Breast epithelium (tissue), 4 donors: ENCODE data around the gene RHOC. TPM values are rescaled to one million over a fixed set of nuclear protein-coding genes. Genes with fewer than 3 reads are reported as not detected.

Experiments used
- DNase-seq, 2 donors: peaks; one replicate each; pipeline ENCODE4 v3.0.0-alpha.2; 2019; ENCODE audit warnings: low spot score in 2 of 2
- H3K27ac ChIP-seq, 2 donors: fragments of 200-600 bp; sonication (generic) in 1 of 2; one replicate each; pipeline ENCODE4 v1.5.1; 2016 to 2019; ENCODE audit warnings: mild to moderate bottlenecking in 1 of 2
- H3K27me3 ChIP-seq, 2 donors: fragments of 200-600 bp; sonication (generic) in 1 of 2; one replicate each; pipeline versions ENCODE4 v1.5.1 to v1.6.0; 2017 to 2019; ENCODE audit warnings: control low read depth in 1 of 2, mild to moderate bottlenecking in 1 of 2
- H3K36me3 ChIP-seq: fragments of 200-600 bp; one replicate; pipeline ENCODE4 v1.5.1; 2019
- H3K4me1 ChIP-seq, 2 donors: fragments of 200-600 bp; sonication (generic); one replicate each; pipeline ENCODE4 v1.5.1; 2016 to 2019; ENCODE audit warnings: control low read depth in 1 of 2
- H3K4me3 ChIP-seq, 3 donors: fragments of 200-600 bp; sonication (generic); 1 replicate in 2 of 3; 2 replicates in 1 of 3; pipeline ENCODE4 v1.5.1; 2016 to 2019; ENCODE audit warnings: mild to moderate bottlenecking in 3 of 3, moderate library complexity in 2 of 3
- H3K9me3 ChIP-seq, 2 donors: fragments of 200-600 bp; sonication (generic) in 1 of 2; one replicate each; pipeline ENCODE4 v1.5.1; 2016 to 2019; ENCODE audit warnings: control low read depth in 1 of 2
- POLR2A ChIP-seq: fragments of 450-650 bp; IDR thresholded peaks from one replicate; pipeline ENCODE4 v1.6.1; 2016; ENCODE audit warnings: antibody characterized with exemption, mild to moderate bottlenecking, moderate library complexity
- POLR2AphosphoS5 ChIP-seq, 3 donors: sonication (generic); formaldehyde crosslinking; IDR thresholded peaks; one replicate each; pipeline ENCODE4 v1.6.1; 2017; ENCODE audit warnings: antibody characterized with exemption in 3 of 3
- intact Hi-C: fragments of 100-400 bp; cut with DNase I; formaldehyde crosslinking; loops from one replicate; pipeline ENCODE4 v1.15.1; 2023; ENCODE audit warnings: low total_unique reads
- total RNA-seq, 3 donors: library from RNA; depleted of rRNA; stranded (reverse); fragments of >200 nt; gene quantifications; one replicate each; pipeline ENCODE4 v1.1.0, GENCODE V29; 2016
- TF ChIP-seq, protein P1 (sequence below), 3 donors: fragments of 450-650 bp; IDR thresholded peaks; one replicate each; pipeline ENCODE4 v1.5.1; 2016 to 2017; ENCODE audit warnings: antibody characterized with exemption in 3 of 3, mild to moderate bottlenecking in 3 of 3, moderate library complexity in 3 of 3

Gene RHOC
- total RNA-seq, 3 donors from 2014 or later = 150 to 302 (median 235) TPM

DNA sequence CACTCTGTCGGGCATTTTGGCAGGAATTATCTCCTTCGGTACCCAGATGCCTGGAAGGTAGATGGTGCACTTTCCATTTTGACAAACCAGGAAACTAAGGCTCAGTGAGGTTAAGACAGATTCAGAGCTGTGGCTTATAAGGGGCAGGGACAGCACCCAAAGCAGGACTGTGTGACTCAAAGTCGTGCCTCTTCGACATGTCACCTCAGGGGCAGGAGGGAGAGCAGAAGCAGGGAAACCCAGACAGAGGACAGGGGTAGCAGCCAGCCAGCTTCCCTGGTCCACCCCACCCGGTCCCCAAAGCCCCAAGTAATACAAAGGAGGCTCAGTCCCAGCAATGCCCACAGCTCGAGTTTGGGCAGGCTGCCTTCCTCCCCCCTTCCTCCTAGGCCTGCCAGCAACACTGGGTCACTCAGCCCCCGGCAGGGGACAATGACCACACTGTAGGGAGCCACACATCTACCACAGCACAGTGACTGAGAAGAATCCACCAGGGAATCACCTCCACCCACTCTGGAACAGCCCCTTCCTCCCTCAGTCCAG, 2.5 kb downstream of the RHOC start:
- no peak for DNase-seq
- peaks cover 19 to 32% of the 10 kb centered on the region in 2 donors for H3K4me1 ChIP-seq

DNA sequence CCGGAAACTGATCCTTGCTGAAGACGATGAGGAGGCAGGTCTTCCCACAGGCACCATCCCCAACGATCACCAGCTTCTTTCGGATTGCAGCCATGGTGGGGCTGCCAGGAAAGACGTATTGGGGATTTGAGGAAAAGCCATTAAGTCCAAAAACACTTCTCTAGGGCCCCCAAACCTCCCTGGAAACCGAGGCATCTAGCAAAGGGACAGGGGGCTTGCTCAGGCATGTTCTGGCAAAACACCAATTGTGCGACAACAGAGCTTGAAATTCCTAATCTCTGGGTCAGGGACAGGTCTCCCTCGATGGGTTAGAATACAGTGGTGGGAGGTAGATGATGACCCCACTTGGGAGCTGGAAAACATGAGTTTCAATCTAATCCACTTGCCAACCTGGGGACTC, 3.2 kb downstream of the RHOC start:
- TF ChIP-seq POLR2AphosphoS5 (IDR thresholded peaks at IDR 0.05) (no peak), POLR2A (no peak)
- TF ChIP-seq, protein P1, sequence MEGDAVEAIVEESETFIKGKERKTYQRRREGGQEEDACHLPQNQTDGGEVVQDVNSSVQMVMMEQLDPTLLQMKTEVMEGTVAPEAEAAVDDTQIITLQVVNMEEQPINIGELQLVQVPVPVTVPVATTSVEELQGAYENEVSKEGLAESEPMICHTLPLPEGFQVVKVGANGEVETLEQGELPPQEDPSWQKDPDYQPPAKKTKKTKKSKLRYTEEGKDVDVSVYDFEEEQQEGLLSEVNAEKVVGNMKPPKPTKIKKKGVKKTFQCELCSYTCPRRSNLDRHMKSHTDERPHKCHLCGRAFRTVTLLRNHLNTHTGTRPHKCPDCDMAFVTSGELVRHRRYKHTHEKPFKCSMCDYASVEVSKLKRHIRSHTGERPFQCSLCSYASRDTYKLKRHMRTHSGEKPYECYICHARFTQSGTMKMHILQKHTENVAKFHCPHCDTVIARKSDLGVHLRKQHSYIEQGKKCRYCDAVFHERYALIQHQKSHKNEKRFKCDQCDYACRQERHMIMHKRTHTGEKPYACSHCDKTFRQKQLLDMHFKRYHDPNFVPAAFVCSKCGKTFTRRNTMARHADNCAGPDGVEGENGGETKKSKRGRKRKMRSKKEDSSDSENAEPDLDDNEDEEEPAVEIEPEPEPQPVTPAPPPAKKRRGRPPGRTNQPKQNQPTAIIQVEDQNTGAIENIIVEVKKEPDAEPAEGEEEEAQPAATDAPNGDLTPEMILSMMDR (IDR thresholded peaks at IDR 0.05) = no peak
- no peaks in the 10 kb centered on the region for H3K36me3 ChIP-seq
- peaks cover 19 to 36% of the 10 kb centered on the region in 2 donors for H3K4me1 ChIP-seq
- intact Hi-C loops = loop anchor here (2.0 kb wide), 1 partner anchor 75 kb away; no protein-coding TSS in a partner anchor
- H3K9me3 ChIP-seq = no peaks in the 10 kb centered on the region
- H3K27ac ChIP-seq = peak overlapping the region; percentile 86 to 99
- no peak for DNase-seq
- no peaks in the 10 kb centered on the region for H3K27me3 ChIP-seq
- H3K4me3 ChIP-seq = peak overlapping the region in 1 of 3 donors; percentile 100

More for the DNA sequence above, 2.5 kb downstream of the RHOC start:
- no peaks in the 10 kb centered on the region for H3K36me3 ChIP-seq
- H3K27me3 ChIP-seq = no peaks in the 10 kb centered on the region
- intact Hi-C loops = no loop called here
- H3K9me3 ChIP-seq = no peaks in the 10 kb centered on the region
- peak overlapping the region; percentile 62 to 100 (median 83) for H3K4me3 ChIP-seq
- no peak for TF ChIP-seq POLR2A
- no peak for TF ChIP-seq POLR2AphosphoS5 (IDR thresholded peaks at IDR 0.05)
- TF ChIP-seq, protein P1 (IDR thresholded peaks at IDR 0.05) = no peak
- H3K27ac ChIP-seq = peak overlapping the region; percentile 86 to 99

DNA sequence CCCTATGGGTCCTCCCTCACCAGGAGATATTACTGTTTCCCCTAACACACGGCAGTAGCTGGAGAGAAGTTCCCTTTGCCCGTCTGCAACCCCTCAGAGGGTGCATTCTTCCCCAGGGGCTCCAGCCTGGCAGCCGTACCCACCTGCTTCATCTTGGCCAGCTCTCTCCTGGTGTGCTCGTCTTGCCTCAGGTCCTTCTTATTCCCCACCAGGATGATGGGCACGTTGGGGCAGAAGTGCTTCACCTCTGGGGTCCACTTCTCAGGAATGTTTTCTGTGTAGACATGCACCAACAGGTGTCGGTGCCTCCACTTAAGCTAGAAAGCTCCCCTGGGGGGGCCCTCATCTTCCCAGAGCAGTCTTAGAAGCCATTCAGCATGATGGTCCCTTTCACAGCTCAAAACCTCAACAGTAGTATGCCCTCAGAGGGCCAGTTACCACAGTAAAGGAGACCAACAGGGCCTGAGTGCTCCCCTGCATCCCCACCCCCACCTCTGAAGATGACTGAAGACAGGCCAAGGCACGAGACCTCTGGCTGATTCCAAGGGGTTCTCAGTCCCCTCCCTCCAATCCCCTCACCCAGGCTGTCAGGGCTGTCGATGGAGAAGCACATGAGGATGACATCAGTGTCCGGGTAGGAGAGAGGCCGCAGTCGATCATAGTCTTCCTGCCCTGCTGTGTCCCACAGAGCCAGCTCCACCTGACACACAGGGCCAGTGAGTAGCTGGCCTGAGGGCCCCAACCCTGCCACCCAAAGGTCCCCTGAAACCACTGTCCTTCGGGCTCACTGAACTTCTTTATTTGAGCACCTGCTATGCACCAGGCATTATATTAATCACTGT, 4.3 kb downstream of the RHOC start:
- intact Hi-C loops = loop anchor here (2.0 kb wide), 1 partner anchor 74 kb away; no protein-coding TSS in a partner anchor
- peak overlapping the region; percentile 86 to 99 for H3K27ac ChIP-seq
- peaks cover 19 to 40% of the 10 kb centered on the region in 2 donors for H3K4me1 ChIP-seq

GRCh38 chr1:112702067-112702395, 4.9 kb downstream of the RHOC start:
- H3K4me3 ChIP-seq = no peak overlapping the region
- no peaks in the 10 kb centered on the region for H3K27me3 ChIP-seq
- no peaks in the 10 kb centered on the region for H3K36me3 ChIP-seq
- no peak for DNase-seq
- peaks cover 19 to 40% of the 10 kb centered on the region in 2 donors for H3K4me1 ChIP-seq
- no peaks in the 10 kb centered on the region for H3K9me3 ChIP-seq
- TF ChIP-seq POLR2A (no peak), POLR2AphosphoS5 (IDR thresholded peaks at IDR 0.05) (no peak)
- TF ChIP-seq, protein P1 (IDR thresholded peaks at IDR 0.05) = no peak
- intact Hi-C loops = loop anchor here (2.0 kb wide), 1 partner anchor 73 kb away; no protein-coding TSS in a partner anchor
- peak overlapping the region; percentile 86 to 99 for H3K27ac ChIP-seq

More for the DNA sequence above, 4.3 kb downstream of the RHOC start:
- H3K36me3 ChIP-seq = no peaks in the 10 kb centered on the region
- no peaks in the 10 kb centered on the region for H3K27me3 ChIP-seq
- H3K9me3 ChIP-seq = no peaks in the 10 kb centered on the region
- DNase-seq = no peak
- TF ChIP-seq POLR2AphosphoS5 (IDR thresholded peaks at IDR 0.05) (no peak), POLR2A (no peak)
- TF ChIP-seq, protein P1 (IDR thresholded peaks at IDR 0.05) = no peak
- H3K4me3 ChIP-seq = no peak overlapping the region
